GM23248 (cell line): ENCODE results near the gene OR6X1.

Source experiments
- EZH2 ChIP-seq: fragments of 200-600 bp; sonication (generic); IDR thresholded peaks from 2 replicates; pipeline ENCODE4 v1.6.1; 2018; ENCODE audit warnings: antibody characterized with exemption, mild to moderate bottlenecking; ENCODE audit not compliant: insufficient read depth, poor library complexity, severe bottlenecking
- EZH2phosphoT487 ChIP-seq: fragments of 200-600 bp; sonication (generic); IDR thresholded peaks from 2 replicates; pipeline ENCODE4 v1.6.1; 2018; ENCODE audit warnings: antibody characterized with exemption, moderate library complexity, mild to moderate bottlenecking, low read depth; ENCODE audit not compliant: insufficient read depth

- no peak for TF ChIP-seq EZH2phosphoT487
- TF ChIP-seq EZH2 = no peak
Observed at GRCh38 chr11:123755344-123755743, 1.0 kb upstream of the OR6X1 start.
